ENCODE data around the gene FMN1. TPM values are rescaled to one million over a fixed set of nuclear protein-coding genes. Genes with fewer than 3 reads are reported as not detected.

FMN1 gene, protein sequence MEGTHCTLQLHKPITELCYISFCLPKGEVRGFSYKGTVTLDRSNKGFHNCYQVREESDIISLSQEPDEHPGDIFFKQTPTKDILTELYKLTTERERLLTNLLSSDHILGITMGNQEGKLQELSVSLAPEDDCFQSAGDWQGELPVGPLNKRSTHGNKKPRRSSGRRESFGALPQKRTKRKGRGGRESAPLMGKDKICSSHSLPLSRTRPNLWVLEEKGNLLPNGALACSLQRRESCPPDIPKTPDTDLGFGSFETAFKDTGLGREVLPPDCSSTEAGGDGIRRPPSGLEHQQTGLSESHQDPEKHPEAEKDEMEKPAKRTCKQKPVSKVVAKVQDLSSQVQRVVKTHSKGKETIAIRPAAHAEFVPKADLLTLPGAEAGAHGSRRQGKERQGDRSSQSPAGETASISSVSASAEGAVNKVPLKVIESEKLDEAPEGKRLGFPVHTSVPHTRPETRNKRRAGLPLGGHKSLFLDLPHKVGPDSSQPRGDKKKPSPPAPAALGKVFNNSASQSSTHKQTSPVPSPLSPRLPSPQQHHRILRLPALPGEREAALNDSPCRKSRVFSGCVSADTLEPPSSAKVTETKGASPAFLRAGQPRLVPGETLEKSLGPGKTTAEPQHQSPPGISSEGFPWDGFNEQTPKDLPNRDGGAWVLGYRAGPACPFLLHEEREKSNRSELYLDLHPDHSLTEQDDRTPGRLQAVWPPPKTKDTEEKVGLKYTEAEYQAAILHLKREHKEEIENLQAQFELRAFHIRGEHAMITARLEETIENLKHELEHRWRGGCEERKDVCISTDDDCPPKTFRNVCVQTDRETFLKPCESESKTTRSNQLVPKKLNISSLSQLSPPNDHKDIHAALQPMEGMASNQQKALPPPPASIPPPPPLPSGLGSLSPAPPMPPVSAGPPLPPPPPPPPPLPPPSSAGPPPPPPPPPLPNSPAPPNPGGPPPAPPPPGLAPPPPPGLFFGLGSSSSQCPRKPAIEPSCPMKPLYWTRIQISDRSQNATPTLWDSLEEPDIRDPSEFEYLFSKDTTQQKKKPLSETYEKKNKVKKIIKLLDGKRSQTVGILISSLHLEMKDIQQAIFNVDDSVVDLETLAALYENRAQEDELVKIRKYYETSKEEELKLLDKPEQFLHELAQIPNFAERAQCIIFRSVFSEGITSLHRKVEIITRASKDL (N-terminal part only)
- total RNA-seq (44.8 TPM), polyA plus RNA-seq (ENCODE audit: insufficient read depth, low read depth, low replicate concordance) (0.71 TPM)
- long read RNA-seq, donor 1 = 0 reads
- long read RNA-seq, donor 2, full-length matches to known transcripts = 1 of 6 reads
- long read RNA-seq, donor 2, partial matches to known transcripts = 5 of 6 reads
- long read RNA-seq, donor 2, other reads (novel, unspliced or antisense) = 0 of 6 reads
- long read RNA-seq, donor 3, full-length matches to known transcripts = 1 of 1 reads
- long read RNA-seq, donor 3, partial matches to known transcripts = 0 of 1 reads
- long read RNA-seq, donor 3, other reads (novel, unspliced or antisense) = 0 of 1 reads
- long read RNA-seq, donor 4 = 0 reads
- long read RNA-seq, donor 5 = 0 reads
- long read RNA-seq, donor 6 = 0 reads
- long read RNA-seq, donor 7, full-length matches to known transcripts = 2 of 7 reads
- long read RNA-seq, donor 7, partial matches to known transcripts = 0 of 7 reads
- long read RNA-seq, donor 7, other reads (novel, unspliced or antisense) = 5 of 7 reads
- long read RNA-seq, donor 8 = 0 reads
- long read RNA-seq, donor 9 = 0 reads
- long read RNA-seq, donor 10, partial matches to known transcripts = 8 of 8 reads
- long read RNA-seq, donor 10, other reads (novel, unspliced or antisense) = 0 of 8 reads

GRCh38 chr15:33194704-33195670 is at the start of gene FMN1:
Gene FMN1, minus strand, starts transcription at chr15:33194714. Its CDS starts 39,800 bp downstream, at chr15:33154914.
- peak; percentile 96 to 97 (median 97) for DNase-seq
- peak within 1 kb of the TSS; percentile 85 to 87 (median 86) for H3K4me3 ChIP-seq (ENCODE audit: low read length in 3 of 3)
- no peaks in the 10 kb centered on the region for H3K36me3 ChIP-seq (ENCODE audit: control insufficient read depth in 2 of 3, insufficient read depth in 3 of 3, low read length in 3 of 3)
- H3K9ac ChIP-seq (ENCODE audit: low read length in 3 of 3) = peak within 1 kb of the TSS in 2 of 3 donors; percentile 43 to 75
- no peaks in the 10 kb centered on the region for H3K9me3 ChIP-seq (ENCODE audit: control insufficient read depth in 2 of 3, insufficient read depth in 1 of 3, low read length in 3 of 3)
- peak; percentile 45 for FAIRE-seq
- TF ChIP-seq, protein P1, sequence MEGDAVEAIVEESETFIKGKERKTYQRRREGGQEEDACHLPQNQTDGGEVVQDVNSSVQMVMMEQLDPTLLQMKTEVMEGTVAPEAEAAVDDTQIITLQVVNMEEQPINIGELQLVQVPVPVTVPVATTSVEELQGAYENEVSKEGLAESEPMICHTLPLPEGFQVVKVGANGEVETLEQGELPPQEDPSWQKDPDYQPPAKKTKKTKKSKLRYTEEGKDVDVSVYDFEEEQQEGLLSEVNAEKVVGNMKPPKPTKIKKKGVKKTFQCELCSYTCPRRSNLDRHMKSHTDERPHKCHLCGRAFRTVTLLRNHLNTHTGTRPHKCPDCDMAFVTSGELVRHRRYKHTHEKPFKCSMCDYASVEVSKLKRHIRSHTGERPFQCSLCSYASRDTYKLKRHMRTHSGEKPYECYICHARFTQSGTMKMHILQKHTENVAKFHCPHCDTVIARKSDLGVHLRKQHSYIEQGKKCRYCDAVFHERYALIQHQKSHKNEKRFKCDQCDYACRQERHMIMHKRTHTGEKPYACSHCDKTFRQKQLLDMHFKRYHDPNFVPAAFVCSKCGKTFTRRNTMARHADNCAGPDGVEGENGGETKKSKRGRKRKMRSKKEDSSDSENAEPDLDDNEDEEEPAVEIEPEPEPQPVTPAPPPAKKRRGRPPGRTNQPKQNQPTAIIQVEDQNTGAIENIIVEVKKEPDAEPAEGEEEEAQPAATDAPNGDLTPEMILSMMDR (IDR thresholded peaks at IDR 0.05; ENCODE audit: borderline replicate concordance, extremely low read depth, insufficient read depth) = no peak
- intact Hi-C loops (cut with DNase I) = no loop called here
- no peaks in the 10 kb centered on the region for H3K27me3 ChIP-seq (ENCODE audit: control insufficient read depth, insufficient read depth, low read length)
- peaks cover 0 to 6% (median 4%) of the 10 kb centered on the region in 3 donors for H3K4me1 ChIP-seq (ENCODE audit: control insufficient read depth in 2 of 3, insufficient read depth in 2 of 3, low read depth in 1 of 3, low read length in 3 of 3)
- H3K27ac ChIP-seq (ENCODE audit: low read depth in 2 of 2, low read length in 2 of 2) = peak within 1 kb of the TSS in 1 of 2 donors; percentile 17

GRCh38 chr15:33243869-33244268 is 49.4 kb upstream of the FMN1 start:
- FAIRE-seq = no peak
- intact Hi-C loops (cut with DNase I) = no loop called here
- Histone ChIP-seq H3K4me1 (ENCODE audit: control insufficient read depth in 2 of 3, insufficient read depth in 2 of 3, low read depth in 1 of 3, low read length in 3 of 3) (no peaks in the 10 kb centered on the region), H3K9ac (ENCODE audit: low read length in 3 of 3) (no peak overlapping the region), H3K27me3 (ENCODE audit: control insufficient read depth, insufficient read depth, low read length) (no peaks in the 10 kb centered on the region), H3K36me3 (ENCODE audit: control insufficient read depth in 2 of 3, insufficient read depth in 3 of 3, low read length in 3 of 3) (no peaks in the 10 kb centered on the region), H3K9me3 (ENCODE audit: control insufficient read depth in 2 of 3, insufficient read depth in 1 of 3, low read length in 3 of 3) (no peaks in the 10 kb centered on the region), H3K4me3 (ENCODE audit: low read length in 3 of 3) (no peak overlapping the region), H3K27ac (ENCODE audit: low read depth in 2 of 2, low read length in 2 of 2) (no peak overlapping the region)
- DNase-seq = no peak
- TF ChIP-seq, protein P1 (IDR thresholded peaks at IDR 0.05; ENCODE audit: borderline replicate concordance, extremely low read depth, insufficient read depth) = no peak
